ENCODE measurements around the gene RAB6D.
A peak's percentile ranks its signal among the peaks of the same experiment; 100 is the strongest.
"Not testable (repeated sequence)": the region's sequence is repeated elsewhere in the genome, so short reads cannot be mapped to it uniquely, and the experiment has no call there.

RAB6D gene

GRCh38 chr2:131365452-131365851, 1.5 kb upstream of the RAB6D start:
- no peaks in the 10 kb centered on the region for H3K9me3 ChIP-seq (ENCODE audit: severe bottlenecking)
- TF ChIP-seq CTCF (IDR thresholded peaks at IDR 0.05; ENCODE audit: low read depth, low read length) = no peak
- H3K27me3 ChIP-seq (ENCODE audit: insufficient read depth, low read depth, severe bottlenecking) = no peaks in the 10 kb centered on the region
- H3K27ac ChIP-seq = no peak overlapping the region
- H3K4me3 ChIP-seq (ENCODE audit: low read depth, low read length) = no peak overlapping the region
- no peak for DNase-seq
- no peaks in the 10 kb centered on the region for H3K36me3 ChIP-seq

GRCh38 chr2:131363213-131363612, 755 bp downstream of the RAB6D start:
- DNase-seq; H3K36me3 ChIP-seq; H3K27me3 ChIP-seq (ENCODE audit: insufficient read depth, low read depth, severe bottlenecking); H3K27ac ChIP-seq; H3K9me3 ChIP-seq (ENCODE audit: severe bottlenecking): not testable (repeated sequence)
- peak overlapping the region; percentile 19; the same call in 1 of the 2 replicates for H3K4me3 ChIP-seq (ENCODE audit: low read depth, low read length)

GRCh38 chr2:131361773-131362172, 2.2 kb downstream of the RAB6D start:
- not testable (repeated sequence) for H3K27me3 ChIP-seq (ENCODE audit: insufficient read depth, low read depth, severe bottlenecking); H3K36me3 ChIP-seq; H3K27ac ChIP-seq; DNase-seq; H3K9me3 ChIP-seq (ENCODE audit: severe bottlenecking); H3K4me3 ChIP-seq (ENCODE audit: low read depth, low read length)

GRCh38 chr2:131353167-131353697, 10.7 kb downstream of the RAB6D start:
- not testable (repeated sequence) for H3K9me3 ChIP-seq (ENCODE audit: severe bottlenecking); H3K27me3 ChIP-seq (ENCODE audit: insufficient read depth, low read depth, severe bottlenecking); H3K36me3 ChIP-seq; DNase-seq; H3K27ac ChIP-seq; H3K4me3 ChIP-seq (ENCODE audit: low read depth, low read length)

- H3K27ac ChIP-seq = no peak overlapping the region
- no peak overlapping the region for H3K4me3 ChIP-seq (ENCODE audit: low read depth, low read length)
- no peak for DNase-seq
- no peak for TF ChIP-seq CTCF (IDR thresholded peaks at IDR 0.05; ENCODE audit: low read depth, low read length)
- no peaks in the 10 kb centered on the region for H3K36me3 ChIP-seq
- no peaks in the 10 kb centered on the region for H3K9me3 ChIP-seq (ENCODE audit: severe bottlenecking)
- no peaks in the 10 kb centered on the region for H3K27me3 ChIP-seq (ENCODE audit: insufficient read depth, low read depth, severe bottlenecking)
Measured at GRCh38 chr2:131349021-131349420, 14.9 kb downstream of the RAB6D start.

- H3K27ac ChIP-seq; H3K4me3 ChIP-seq (ENCODE audit: low read depth, low read length); H3K9me3 ChIP-seq (ENCODE audit: severe bottlenecking); H3K36me3 ChIP-seq; H3K27me3 ChIP-seq (ENCODE audit: insufficient read depth, low read depth, severe bottlenecking): not testable (repeated sequence)
- peak; percentile 37 for DNase-seq
Measured at GRCh38 chr2:131347035-131347434, 16.9 kb downstream of the RAB6D start.

GRCh38 chr2:131339307-131339706, 24.7 kb downstream of the RAB6D start:
- not testable (repeated sequence) for DNase-seq; H3K27me3 ChIP-seq (ENCODE audit: insufficient read depth, low read depth, severe bottlenecking); H3K36me3 ChIP-seq; H3K27ac ChIP-seq; H3K9me3 ChIP-seq (ENCODE audit: severe bottlenecking); H3K4me3 ChIP-seq (ENCODE audit: low read depth, low read length)

- not testable (repeated sequence) for H3K9me3 ChIP-seq (ENCODE audit: severe bottlenecking); H3K27ac ChIP-seq; H3K27me3 ChIP-seq (ENCODE audit: insufficient read depth, low read depth, severe bottlenecking); H3K36me3 ChIP-seq; H3K4me3 ChIP-seq (ENCODE audit: low read depth, low read length)
- DNase-seq = peak; percentile 65
- TF ChIP-seq CTCF (IDR thresholded peaks at IDR 0.05; ENCODE audit: low read depth, low read length) = peak; percentile 37; the same call in 1 of the 2 replicates
Measured at GRCh38 chr2:131335319-131335718, 28.6 kb downstream of the RAB6D start.

GRCh38 chr2:131332709-131333108, 31.3 kb downstream of the RAB6D start:
- not testable (repeated sequence) for DNase-seq; H3K27me3 ChIP-seq (ENCODE audit: insufficient read depth, low read depth, severe bottlenecking); H3K36me3 ChIP-seq; H3K4me3 ChIP-seq (ENCODE audit: low read depth, low read length); H3K27ac ChIP-seq; H3K9me3 ChIP-seq (ENCODE audit: severe bottlenecking)

GRCh38 chr2:131331000-131331399, 33.0 kb downstream of the RAB6D start:
- H3K9me3 ChIP-seq (ENCODE audit: severe bottlenecking); H3K4me3 ChIP-seq (ENCODE audit: low read depth, low read length); H3K27me3 ChIP-seq (ENCODE audit: insufficient read depth, low read depth, severe bottlenecking); H3K27ac ChIP-seq; H3K36me3 ChIP-seq: not testable (repeated sequence)
- peak; percentile 18 for DNase-seq

Data from WERI-Rb-1 (cell line).